Kidney (tissue), 14 donors: ENCODE data around the gene PLCZ1. TPM values are rescaled to one million over a fixed set of nuclear protein-coding genes. Genes with fewer than 3 reads are reported as not detected.

ENCODE experiments used
- DNase-seq, 5 donors: peaks; one replicate each; pipeline ENCODE4 v3.0.0-alpha.2; 2013 to 2020
- FAIRE-seq: peaks from 2 replicates; lab custom pipeline; 2012; peaks lifted over from hg19 to GRCh38; lab: Jason Lieb, UNC
- H3K27ac ChIP-seq, 2 donors: one replicate each; pipeline ENCODE4 v1.7.0; 2013; ENCODE audit warnings: low read depth in 2 of 2, low read length in 2 of 2, inconsistent platforms in 1 of 2
- H3K27me3 ChIP-seq: one replicate; pipeline ENCODE4 v1.7.1; 2013; ENCODE audit warnings: low read length, inconsistent platforms; ENCODE audit not compliant: control insufficient read depth, insufficient read depth
- H3K36me3 ChIP-seq, 3 donors: one replicate each; pipeline versions ENCODE4 v1.7.0 to v1.7.1; 2013; ENCODE audit warnings: low read length in 3 of 3, control low read depth in 1 of 3, inconsistent platforms in 1 of 3; ENCODE audit not compliant: insufficient read depth in 3 of 3, control insufficient read depth in 2 of 3
- H3K4me1 ChIP-seq, 3 donors: one replicate each; pipeline versions ENCODE4 v1.7.0 to v1.7.1; 2013; ENCODE audit warnings: low read length in 3 of 3, inconsistent platforms in 1 of 3, low read depth in 1 of 3; ENCODE audit not compliant: control insufficient read depth in 2 of 3, insufficient read depth in 2 of 3
- H3K4me3 ChIP-seq, 3 donors: one replicate each; pipeline versions ENCODE4 v1.7.0 to v1.8.1; 2013; ENCODE audit warnings: low read length in 3 of 3, control low read depth in 1 of 3, inconsistent platforms in 1 of 3
- H3K9ac ChIP-seq, 3 donors: one replicate each; pipeline versions ENCODE4 v1.7.0 to v1.7.1; 2013; ENCODE audit warnings: low read length in 3 of 3, control low read depth in 1 of 3, inconsistent platforms in 1 of 3
- H3K9me3 ChIP-seq, 3 donors: one replicate each; pipeline versions ENCODE4 v1.7.0 to v1.7.1; 2013; ENCODE audit warnings: low read length in 3 of 3, control low read depth in 1 of 3, inconsistent platforms in 1 of 3; ENCODE audit not compliant: control insufficient read depth in 2 of 3, insufficient read depth in 1 of 3
- intact Hi-C: fragments of 100-400 bp; cut with DNase I; formaldehyde crosslinking; loops from one replicate; pipeline ENCODE4 v1.11.1; 2022
- polyA plus RNA-seq: library from polyadenylated mRNA; stranded (reverse); fragments of 350-450 nt; fragmentation: Illumina TruSeq; extraction: RNeasy Lipid Tissue Mini Kit (QIAGEN cat#74804); gene quantifications from one replicate; pipeline ENCODE4 v1.2.3, GENCODE V29; 2014; ENCODE audit warnings: low read depth, low replicate concordance; ENCODE audit not compliant: insufficient read depth
- total RNA-seq: library from RNA; stranded (reverse); fragmentation: NEBNext Ultra II Directional; extraction: Animal tissue kit (Norgen Biotek cat#: 25700); gene quantifications from one replicate; pipeline ENCODE4 v1.2.1, GENCODE V29; 2021
- TF ChIP-seq, protein P1 (sequence below): IDR thresholded peaks from 3 replicates; pipeline ENCODE4 v1.5.1; 2012; ENCODE audit warnings: mild to moderate bottlenecking, moderate library complexity, borderline replicate concordance; ENCODE audit not compliant: insufficient read depth; ENCODE audit errors: extremely low read depth
- donor health status: control.
- donor health status: control.
- donor health status: control.
- donor health status: control.
- donor health status: control.
- donor health status: DM: yes; HTN: yes; CAD: no.
- donor health status: Normal renal cell carcinoma (clear cell type).

The PLCZ1 gene
- total and polyA plus RNA-seq, 2 donors from 2014 or later, result not detected

GRCh38 chr12:18752947-18753346 lies 15.1 kb upstream of the PLCZ1 start:
- H3K4me3 ChIP-seq, result no peak overlapping the region
- H3K27me3 ChIP-seq, result no peaks in the 10 kb centered on the region
- DNase-seq (peak in 1 of 5 donors; percentile 1), FAIRE-seq (no peak)
- no peaks in the 10 kb centered on the region for H3K36me3 ChIP-seq
- intact Hi-C loops, result no loop called here
- H3K4me1 ChIP-seq, result peaks cover 0 to 5% (median 3%) of the 10 kb centered on the region in 3 donors
- TF ChIP-seq, protein P1, sequence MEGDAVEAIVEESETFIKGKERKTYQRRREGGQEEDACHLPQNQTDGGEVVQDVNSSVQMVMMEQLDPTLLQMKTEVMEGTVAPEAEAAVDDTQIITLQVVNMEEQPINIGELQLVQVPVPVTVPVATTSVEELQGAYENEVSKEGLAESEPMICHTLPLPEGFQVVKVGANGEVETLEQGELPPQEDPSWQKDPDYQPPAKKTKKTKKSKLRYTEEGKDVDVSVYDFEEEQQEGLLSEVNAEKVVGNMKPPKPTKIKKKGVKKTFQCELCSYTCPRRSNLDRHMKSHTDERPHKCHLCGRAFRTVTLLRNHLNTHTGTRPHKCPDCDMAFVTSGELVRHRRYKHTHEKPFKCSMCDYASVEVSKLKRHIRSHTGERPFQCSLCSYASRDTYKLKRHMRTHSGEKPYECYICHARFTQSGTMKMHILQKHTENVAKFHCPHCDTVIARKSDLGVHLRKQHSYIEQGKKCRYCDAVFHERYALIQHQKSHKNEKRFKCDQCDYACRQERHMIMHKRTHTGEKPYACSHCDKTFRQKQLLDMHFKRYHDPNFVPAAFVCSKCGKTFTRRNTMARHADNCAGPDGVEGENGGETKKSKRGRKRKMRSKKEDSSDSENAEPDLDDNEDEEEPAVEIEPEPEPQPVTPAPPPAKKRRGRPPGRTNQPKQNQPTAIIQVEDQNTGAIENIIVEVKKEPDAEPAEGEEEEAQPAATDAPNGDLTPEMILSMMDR, result no peak
- H3K9me3 ChIP-seq, result no peaks in the 10 kb centered on the region
- no peak overlapping the region for H3K27ac ChIP-seq
- H3K9ac ChIP-seq, result peak overlapping the region in 1 of 3 donors; percentile 20

- H3K27ac ChIP-seq, result no peak overlapping the region
- peaks cover 0 to 5% (median 3%) of the 10 kb centered on the region in 3 donors for H3K4me1 ChIP-seq
- H3K36me3 ChIP-seq, result no peaks in the 10 kb centered on the region
- TF ChIP-seq, protein P1, result no peak
- no peak for FAIRE-seq
- no peak overlapping the region for H3K4me3 ChIP-seq
- no peaks in the 10 kb centered on the region for H3K9me3 ChIP-seq
- H3K27me3 ChIP-seq, result no peaks in the 10 kb centered on the region
- DNase-seq, result no peak
- intact Hi-C loops, result no loop called here
- no peak overlapping the region for H3K9ac ChIP-seq
These were observed 14.6 kb upstream of the PLCZ1 start for GRCh38 chr12:18752280-18752920.

DNA sequence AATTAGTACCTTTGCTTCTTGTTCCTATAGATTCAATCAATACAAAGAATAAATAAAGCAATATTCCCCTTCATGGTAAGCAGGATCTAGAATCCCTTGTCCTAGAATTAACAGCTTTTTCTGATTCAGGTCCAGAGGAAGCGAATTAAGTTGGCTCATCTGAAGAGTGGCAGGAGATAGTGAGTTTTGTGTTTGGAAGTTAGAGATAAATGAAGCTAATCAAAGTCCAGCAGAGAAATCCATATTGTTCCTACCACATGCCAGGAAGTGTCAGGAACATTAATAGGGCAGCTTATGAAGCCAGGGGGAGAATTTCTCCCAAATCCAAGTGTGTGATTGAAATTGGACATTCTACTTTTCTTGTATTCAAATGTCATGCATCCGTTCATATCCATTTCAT lies 14.1 kb upstream of the PLCZ1 start:
- H3K27me3 ChIP-seq, result no peaks in the 10 kb centered on the region
- intact Hi-C loops, result no loop called here
- peaks cover 0 to 5% (median 3%) of the 10 kb centered on the region in 3 donors for H3K4me1 ChIP-seq
- no peaks in the 10 kb centered on the region for H3K9me3 ChIP-seq
- TF ChIP-seq, protein P1, result no peak
- no peaks in the 10 kb centered on the region for H3K36me3 ChIP-seq
- DNase-seq, result no peak
- H3K4me3 ChIP-seq, result no peak overlapping the region
- H3K27ac ChIP-seq, result no peak overlapping the region
- no peak overlapping the region for H3K9ac ChIP-seq
- FAIRE-seq, result no peak
